Activated CD4-positive, alpha-beta T cell treated with anti-CD3 and anti-CD28 coated beads, Interleukin-2, amount 50 U/mL, for 48 hours (primary cell): ENCODE results near the gene RNPS1.
"Not testable (repeated sequence)": the region's sequence is repeated elsewhere in the genome, so short reads cannot be mapped to it uniquely, and the experiment has no call there.

Source experiments
- DNase-seq, 2 experiments: peaks; one replicate each; pipeline ENCODE4 v3.0.0-alpha.2; 2020

Gene RNPS1

GRCh38 chr16:2253293-2253692 lies 14.6 kb downstream of the RNPS1 start:
- DNase-seq: no peak

GRCh38 chr16:2252806-2253148 lies 15.1 kb downstream of the RNPS1 start:
- DNase-seq: no peak

GRCh38 chr16:2251296-2252111 lies 16.4 kb downstream of the RNPS1 start, which contains the start of gene ECI1:
Gene ECI1, minus strand, starts transcription at chr16:2251587. Its CDS starts 21 bp downstream, at chr16:2251566.
- DNase-seq: peak; percentile 90 to 92

- peak; percentile 58 to 60 for DNase-seq
Measured at GRCh38 chr16:2250652-2251295, 17.2 kb downstream of the RNPS1 start.

GRCh38 chr16:2246301-2246885 lies 21.5 kb downstream of the RNPS1 start:
- no peak for DNase-seq

- DNase-seq: no peak
Measured at GRCh38 chr16:2244926-2245795, 22.8 kb downstream of the RNPS1 start.

- DNase-seq: no peak
Measured at GRCh38 chr16:2244301-2244700, 23.6 kb downstream of the RNPS1 start.

- DNase-seq: no peak
Measured at GRCh38 chr16:2243781-2244180, 24.1 kb downstream of the RNPS1 start.

- DNase-seq: no peak
Measured at GRCh38 chr16:2243031-2243528, 24.8 kb downstream of the RNPS1 start.

GRCh38 chr16:2242598-2242997 lies 25.3 kb downstream of the RNPS1 start:
- no peak for DNase-seq

- not testable (repeated sequence) for DNase-seq
Measured at GRCh38 chr16:2240331-2240730, 27.6 kb downstream of the RNPS1 start.

GRCh38 chr16:2238838-2239675 lies 28.9 kb downstream of the RNPS1 start:
- DNase-seq: no peak

- DNase-seq: no peak
Measured at GRCh38 chr16:2238150-2238837, 29.6 kb downstream of the RNPS1 start.

- no peak for DNase-seq
Measured at GRCh38 chr16:2237493-2238149, 30.3 kb downstream of the RNPS1 start.

- DNase-seq: no peak
Measured at GRCh38 chr16:2237102-2237482, 30.8 kb downstream of the RNPS1 start.

GRCh38 chr16:2236337-2237101 lies 31.4 kb downstream of the RNPS1 start, which contains the start of gene DNASE1L2:
Gene DNASE1L2, plus strand, starts transcription at chr16:2236444. Its CDS starts 373 bp downstream, at chr16:2236817.
- no peak for DNase-seq

GRCh38 chr16:2235695-2236336 lies 32.1 kb downstream of the RNPS1 start:
- no peak for DNase-seq

GRCh38 chr16:2235234-2235651 lies 32.7 kb downstream of the RNPS1 start:
- no peak for DNase-seq

GRCh38 chr16:2234813-2235170 lies 33.1 kb downstream of the RNPS1 start:
- DNase-seq: no peak
